CD8-positive, alpha-beta memory T cell (primary cell): ENCODE measurements around the gene OR2F2. TPM values are rescaled to one million over a fixed set of nuclear protein-coding genes. Genes with fewer than 3 reads are reported as not detected.

ENCODE experiments used
- CTCF ChIA-PET: fragments of 350-600 bp; sonication (Branson Sonifier 250); formaldehyde crosslinking; loops from one replicate; lab custom pipeline; 2021; ENCODE audit warnings: antibody characterized with exemption; lab: Charles Lee
- POLR2A ChIA-PET: fragments of 350-600 bp; sonication (Branson Sonifier 250); formaldehyde crosslinking; loops from one replicate; lab custom pipeline; 2021; ENCODE audit warnings: antibody characterized with exemption; lab: Charles Lee
- DNase-seq, 5 donors: peaks; one replicate each; pipeline versions ENCODE4 v3.0.0 to v3.0.0-alpha.2; 2020 to 2022; ENCODE audit warnings: mixed read lengths in 1 of 5
- H3K27ac ChIP-seq: one replicate; pipeline ENCODE4 v1.7.0; 2013; ENCODE audit warnings: low read depth, mild to moderate bottlenecking, low read length, moderate library complexity
- H3K27me3 ChIP-seq: 2 replicates; pipeline ENCODE4 v1.7.0; 2013; ENCODE audit warnings: low read length, mild to moderate bottlenecking; ENCODE audit not compliant: insufficient read depth, poor library complexity, severe bottlenecking
- H3K36me3 ChIP-seq: 2 replicates; pipeline ENCODE4 v1.7.0; 2013; ENCODE audit warnings: mild to moderate bottlenecking, low read length, moderate library complexity; ENCODE audit not compliant: insufficient read depth
- H3K4me1 ChIP-seq: 2 replicates; pipeline ENCODE4 v1.7.0; 2013; ENCODE audit warnings: mild to moderate bottlenecking, low read length, moderate library complexity; ENCODE audit not compliant: insufficient read depth
- H3K4me3 ChIP-seq: 2 replicates; pipeline ENCODE4 v1.7.0; 2013; ENCODE audit warnings: mild to moderate bottlenecking, low read length
- H3K9me3 ChIP-seq: 2 replicates; pipeline ENCODE4 v1.7.0; 2013; ENCODE audit warnings: mild to moderate bottlenecking, low read length
- H3K27ac Mint-ChIP-seq, 8 donors: one replicate each; pipeline ENCODE4 v1.8.0; 2020 to 2021; ENCODE audit warnings: mixed read lengths in 8 of 8, mild to moderate bottlenecking in 6 of 8, inconsistent platforms in 3 of 8, moderate library complexity in 3 of 8
- H3K27me3 Mint-ChIP-seq, 2 donors: one replicate each; pipeline ENCODE4 v1.8.0; 2020 to 2021; ENCODE audit warnings: mixed read lengths in 2 of 2, mild to moderate bottlenecking in 1 of 2, moderate library complexity in 1 of 2
- H3K36me3 Mint-ChIP-seq, 3 donors: one replicate each; pipeline ENCODE4 v1.8.0; 2020 to 2021; ENCODE audit warnings: mixed read lengths in 3 of 3, inconsistent platforms in 1 of 3, mild to moderate bottlenecking in 1 of 3
- H3K4me1 Mint-ChIP-seq, 3 donors: one replicate each; pipeline ENCODE4 v1.8.0; 2020 to 2021; ENCODE audit warnings: mixed read lengths in 3 of 3, inconsistent platforms in 1 of 3, mild to moderate bottlenecking in 1 of 3
- H3K4me3 Mint-ChIP-seq, 7 donors: one replicate each; pipeline ENCODE4 v1.8.0; 2020 to 2021; ENCODE audit warnings: mixed read lengths in 7 of 7, mild to moderate bottlenecking in 6 of 7, moderate library complexity in 4 of 7, inconsistent platforms in 2 of 7
- H3K9me3 Mint-ChIP-seq, 5 donors: one replicate each; pipeline ENCODE4 v1.8.0; 2020 to 2022; ENCODE audit warnings: mixed read lengths in 5 of 5, mild to moderate bottlenecking in 3 of 5, moderate library complexity in 2 of 5, inconsistent platforms in 1 of 5
- polyA plus RNA-seq: library from polyadenylated mRNA; unstranded; fragments of 300-500 nt; fragmentation: Illumina TruSeq; gene quantifications from one replicate; pipeline ENCODE4 v1.2.3, GENCODE V29; 2021
- total RNA-seq, 2 experiments: library from RNA; stranded (reverse); gene quantifications; one replicate each; pipeline ENCODE4 v1.2.3, GENCODE V29; 2021

OR2F2 gene
- total and polyA plus RNA-seq, 3 experiments from 2014 or later: not detected

DNA sequence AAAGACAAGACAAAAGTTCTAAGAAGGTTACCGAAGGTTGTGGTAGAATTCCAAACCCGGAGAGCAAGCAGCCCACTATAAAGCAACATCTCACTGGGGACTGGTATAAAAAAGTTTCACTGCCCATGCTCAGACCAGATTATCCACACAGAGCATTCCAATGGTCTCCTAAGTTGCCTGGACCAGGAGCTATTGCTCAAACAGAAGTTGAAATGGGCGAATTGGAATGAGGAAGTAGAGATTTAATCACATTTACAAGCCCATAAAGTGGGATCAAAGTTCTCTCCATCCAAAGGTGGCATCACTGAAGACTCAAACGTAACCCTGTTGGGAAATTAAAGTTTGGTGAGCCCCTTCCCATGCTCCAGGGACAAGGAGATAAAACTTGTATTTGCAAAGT is 39.4 kb downstream of the OR2F2 start:
- no peak overlapping the region for H3K27ac Mint-ChIP-seq

GRCh38 chr7:143975617-143976016 is 40.6 kb downstream of the OR2F2 start:
- Histone ChIP-seq H3K36me3 (no peaks in the 10 kb centered on the region), H3K27ac (no peak overlapping the region), H3K27me3 (no peaks in the 10 kb centered on the region), H3K4me1 (no peaks in the 10 kb centered on the region), H3K9me3 (no peaks in the 10 kb centered on the region), H3K4me3 (no peak overlapping the region)
- no peak for DNase-seq
- Mint-ChIP-seq H3K36me3 (no peaks in the 10 kb centered on the region), H3K27me3 (peaks cover 5 to 26% of the 10 kb centered on the region in 2 donors), H3K4me3 (no peak overlapping the region), H3K9me3 (peaks cover 0 to 6% (median 2%) of the 10 kb centered on the region in 5 donors), H3K27ac (no peak overlapping the region), H3K4me1 (no peaks in the 10 kb centered on the region)
- ChIA-PET POLR2A (no interaction called here), CTCF (no interaction called here)

More for the DNA sequence above, 39.4 kb downstream of the OR2F2 start:
- ChIA-PET POLR2A (no interaction called here), CTCF (no interaction called here)
- no peak for DNase-seq
- Histone ChIP-seq H3K4me3 (no peak overlapping the region), H3K4me1 (no peaks in the 10 kb centered on the region), H3K27me3 (no peaks in the 10 kb centered on the region), H3K36me3 (no peaks in the 10 kb centered on the region), H3K27ac (no peak overlapping the region), H3K9me3 (no peaks in the 10 kb centered on the region)
- H3K9me3 Mint-ChIP-seq: peaks cover 0 to 6% (median 2%) of the 10 kb centered on the region in 5 donors
- H3K4me3 Mint-ChIP-seq: no peak overlapping the region
- H3K27me3 Mint-ChIP-seq: peaks cover 3 to 33% of the 10 kb centered on the region in 2 donors
- no peaks in the 10 kb centered on the region for H3K4me1 Mint-ChIP-seq
- H3K36me3 Mint-ChIP-seq: no peaks in the 10 kb centered on the region

GRCh38 chr7:143978585-143978984 is 43.6 kb downstream of the OR2F2 start:
- no peak overlapping the region for H3K27ac Mint-ChIP-seq
- H3K9me3 Mint-ChIP-seq: no peaks in the 10 kb centered on the region
- Histone ChIP-seq H3K4me3 (no peak overlapping the region), H3K4me1 (no peaks in the 10 kb centered on the region), H3K9me3 (no peaks in the 10 kb centered on the region), H3K36me3 (no peaks in the 10 kb centered on the region), H3K27ac (no peak overlapping the region), H3K27me3 (no peaks in the 10 kb centered on the region)
- no peak for DNase-seq
- ChIA-PET CTCF (no interaction called here), POLR2A (no interaction called here)
- no peaks in the 10 kb centered on the region for H3K4me1 Mint-ChIP-seq
- no peak overlapping the region for H3K4me3 Mint-ChIP-seq
- H3K36me3 Mint-ChIP-seq: no peaks in the 10 kb centered on the region
- H3K27me3 Mint-ChIP-seq: peaks cover 7 to 15% of the 10 kb centered on the region in 2 donors

- Histone ChIP-seq H3K9me3 (no peaks in the 10 kb centered on the region), H3K4me1 (no peaks in the 10 kb centered on the region), H3K27me3 (no peaks in the 10 kb centered on the region), H3K36me3 (no peaks in the 10 kb centered on the region), H3K4me3 (no peak overlapping the region), H3K27ac (no peak overlapping the region)
- DNase-seq: no peak
- ChIA-PET POLR2A (no interaction called here), CTCF (no interaction called here)
- no peaks in the 10 kb centered on the region for H3K36me3 Mint-ChIP-seq
- H3K27me3 Mint-ChIP-seq: peaks cover 7 to 10% of the 10 kb centered on the region in 2 donors
- H3K9me3 Mint-ChIP-seq: no peaks in the 10 kb centered on the region
- H3K4me3 Mint-ChIP-seq: no peak overlapping the region
- no peak overlapping the region for H3K27ac Mint-ChIP-seq
- H3K4me1 Mint-ChIP-seq: no peaks in the 10 kb centered on the region
These were observed 44.3 kb downstream of the OR2F2 start for GRCh38 chr7:143979359-143979758.

DNA sequence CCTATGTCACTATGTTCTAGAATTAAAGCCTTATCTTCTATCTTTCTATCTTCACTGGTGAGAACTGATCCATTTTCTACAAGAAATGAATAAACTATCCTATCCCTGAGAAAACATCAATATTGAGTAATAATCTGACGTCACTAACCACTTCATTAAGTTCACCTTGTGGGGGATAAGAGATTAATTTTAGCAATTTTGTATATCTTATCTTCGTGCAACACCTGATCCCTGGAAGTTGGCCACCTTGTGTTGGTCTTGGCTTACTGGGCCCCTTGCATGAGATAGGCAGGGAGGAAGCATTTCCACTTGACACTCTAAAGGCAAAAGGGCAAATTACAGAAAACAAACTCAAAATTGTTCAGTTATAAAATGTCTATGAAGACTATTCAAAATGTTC is 45.0 kb downstream of the OR2F2 start:
- H3K36me3 ChIP-seq: no peaks in the 10 kb centered on the region
- H3K4me3 ChIP-seq: no peak overlapping the region
- H3K27me3 ChIP-seq: no peaks in the 10 kb centered on the region
- DNase-seq: no peak
- ChIA-PET POLR2A (no interaction called here), CTCF (no interaction called here)
- H3K36me3 Mint-ChIP-seq: no peaks in the 10 kb centered on the region
- H3K4me3 Mint-ChIP-seq: no peak overlapping the region
- no peaks in the 10 kb centered on the region for H3K4me1 ChIP-seq
- no peaks in the 10 kb centered on the region for H3K9me3 ChIP-seq
- H3K27ac ChIP-seq: no peak overlapping the region
- no peak overlapping the region for H3K27ac Mint-ChIP-seq
- H3K27me3 Mint-ChIP-seq: peaks cover 5 to 10% of the 10 kb centered on the region in 2 donors
- no peaks in the 10 kb centered on the region for H3K4me1 Mint-ChIP-seq
- no peaks in the 10 kb centered on the region for H3K9me3 Mint-ChIP-seq

DNA sequence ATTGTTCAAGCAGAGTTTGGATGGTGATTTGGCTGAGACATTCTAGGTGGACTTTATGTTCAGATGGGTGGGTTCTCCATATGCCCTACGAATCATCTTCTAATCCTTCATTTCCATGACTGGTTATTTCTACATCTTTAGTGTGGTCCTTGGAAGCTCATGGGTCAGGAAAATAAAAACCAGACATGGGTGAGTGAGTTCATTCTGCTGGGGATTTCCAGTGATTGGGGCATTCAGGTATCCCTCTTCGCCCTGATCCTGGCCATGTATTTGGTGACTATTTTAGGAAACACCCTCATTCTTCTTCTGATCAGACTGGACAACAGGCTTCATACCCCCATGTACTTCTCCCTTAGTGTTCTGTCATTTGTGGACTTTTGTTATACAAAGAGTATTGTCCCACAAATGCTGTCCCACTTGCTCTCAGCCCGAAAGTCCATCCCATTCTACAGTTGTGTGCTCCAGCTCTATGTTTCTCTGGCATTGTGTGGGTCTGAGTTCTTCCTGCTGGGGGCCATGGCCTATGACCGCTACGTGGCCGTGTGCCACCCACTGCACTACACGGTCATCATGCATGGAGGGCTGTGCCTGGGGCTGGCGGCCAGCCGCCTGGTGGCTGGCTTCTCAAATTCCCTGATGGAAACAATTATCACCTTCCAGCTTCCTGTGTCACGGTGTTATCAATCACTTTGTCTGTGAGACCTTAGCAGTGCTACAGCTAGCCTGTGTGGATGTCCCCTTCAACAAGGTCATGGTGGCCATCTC is 45.9 kb downstream of the OR2F2 start:
- peaks cover 5 to 10% of the 10 kb centered on the region in 2 donors for H3K27me3 Mint-ChIP-seq
- H3K36me3 Mint-ChIP-seq: no peaks in the 10 kb centered on the region
- POLR2A ChIA-PET: no interaction called here
- H3K4me1 Mint-ChIP-seq: no peaks in the 10 kb centered on the region
- H3K36me3 ChIP-seq: no peaks in the 10 kb centered on the region
- H3K4me3 ChIP-seq: no peak overlapping the region
- H3K9me3 ChIP-seq: no peaks in the 10 kb centered on the region
- H3K4me1 ChIP-seq: no peaks in the 10 kb centered on the region
- no peak overlapping the region for H3K27ac ChIP-seq
- DNase-seq: no peak
- CTCF ChIA-PET: no interaction called here
- H3K27me3 ChIP-seq: no peaks in the 10 kb centered on the region
- H3K4me3 Mint-ChIP-seq: no peak overlapping the region
- no peak overlapping the region for H3K27ac Mint-ChIP-seq
- no peaks in the 10 kb centered on the region for H3K9me3 Mint-ChIP-seq

GRCh38 chr7:143983960-143984359 is 48.9 kb downstream of the OR2F2 start:
- Histone ChIP-seq H3K4me1 (no peaks in the 10 kb centered on the region), H3K36me3 (no peaks in the 10 kb centered on the region), H3K27me3 (no peaks in the 10 kb centered on the region), H3K4me3 (no peak overlapping the region), H3K9me3 (no peaks in the 10 kb centered on the region), H3K27ac (no peak overlapping the region)
- Mint-ChIP-seq H3K4me1 (peaks cover 14 to 18% (median 16%) of the 10 kb centered on the region in 3 donors), H3K9me3 (peaks cover 0 to 2% (median 0%) of the 10 kb centered on the region in 5 donors), H3K27me3 (peaks cover 5 to 11% of the 10 kb centered on the region in 2 donors), H3K36me3 (no peaks in the 10 kb centered on the region), H3K27ac (no peak overlapping the region), H3K4me3 (no peak overlapping the region)
- no peak for DNase-seq
- ChIA-PET CTCF (no interaction called here), POLR2A (no interaction called here)
